NCI-H146 treated with DMSO at 0.1 percent for 48 hours (cell line): ENCODE data around the gene TNFRSF12A.

ENCODE experiments used
- DNase-seq: peaks from one replicate; lab custom pipeline; 2025; ENCODE audit not compliant: unreplicated experiment; lab: John Stamatoyannopoulos, UW

Gene TNFRSF12A

DNA sequence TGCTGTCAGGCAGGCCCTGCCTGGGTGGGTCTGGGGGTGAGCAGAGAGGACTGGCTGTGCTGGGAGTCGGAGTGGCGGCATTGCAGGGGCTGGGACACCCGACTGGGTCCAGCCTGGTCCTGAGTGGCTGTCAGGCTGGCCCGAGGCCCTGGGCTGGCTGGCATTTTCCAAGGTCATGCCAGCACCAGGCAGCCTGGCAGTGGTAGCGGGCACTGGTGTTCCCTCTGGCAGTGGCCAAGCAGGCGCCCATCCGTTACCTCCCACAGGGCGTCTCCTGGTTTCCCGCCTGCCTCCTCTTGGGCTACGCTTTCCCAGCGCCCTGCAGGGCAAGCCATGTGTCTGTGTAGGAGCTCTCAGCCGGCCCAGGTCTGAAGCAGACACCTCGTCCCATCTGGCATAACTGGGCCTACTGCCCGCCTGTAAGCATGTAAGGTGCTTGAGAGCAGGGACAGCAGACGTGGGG, 34.2 kb upstream of the TNFRSF12A start:
- DNase-seq: no peak

DNA sequence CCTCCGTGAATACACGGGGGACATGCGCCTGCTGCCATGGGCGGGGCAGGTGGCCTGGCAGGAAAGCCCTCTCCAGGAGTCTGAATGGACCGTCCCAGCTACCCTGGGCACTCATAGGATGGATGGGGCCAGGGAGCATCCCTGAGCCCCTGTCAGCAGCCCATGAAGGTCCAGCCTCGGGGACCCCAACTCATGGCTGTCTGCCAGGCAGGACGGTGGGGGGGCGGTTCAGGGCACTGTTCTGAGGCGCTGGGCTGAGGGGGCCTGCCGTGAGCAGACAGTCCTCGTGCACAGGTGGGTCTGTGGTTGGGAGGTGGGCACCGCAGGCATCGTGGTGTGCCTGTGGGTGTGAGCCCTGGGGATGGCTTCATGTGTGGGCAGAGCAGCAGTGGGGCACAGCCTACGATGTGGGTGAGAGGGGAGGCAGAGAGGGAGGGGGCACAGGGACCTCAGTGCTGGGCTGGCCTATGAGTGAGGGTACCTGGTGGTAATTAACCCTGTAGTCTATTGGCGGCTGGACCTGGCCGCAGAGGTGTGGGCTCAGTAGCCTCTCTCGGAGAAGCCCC, 33.5 kb upstream of the TNFRSF12A start:
- DNase-seq: no peak

DNA sequence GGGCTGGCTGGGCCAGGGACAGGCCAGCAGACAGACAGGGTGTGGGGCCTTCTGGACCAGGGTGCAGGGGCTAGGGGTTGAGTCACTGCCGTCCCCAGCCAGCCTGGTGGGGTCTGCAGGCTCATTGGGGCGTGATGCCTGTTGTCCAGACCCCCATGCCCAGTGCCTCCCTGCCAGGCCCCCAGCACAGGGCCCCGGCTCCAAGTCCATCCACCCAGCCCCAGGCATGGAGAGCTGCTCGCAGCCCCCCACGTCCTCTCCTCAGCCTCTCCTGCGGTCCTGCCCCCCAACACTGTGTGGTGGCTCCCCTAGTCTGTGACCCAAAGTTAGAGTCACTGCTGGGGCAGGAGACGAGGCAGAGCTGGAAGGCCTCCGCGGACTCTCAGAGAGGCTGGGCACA, 32.9 kb upstream of the TNFRSF12A start:
- DNase-seq: no peak

DNA sequence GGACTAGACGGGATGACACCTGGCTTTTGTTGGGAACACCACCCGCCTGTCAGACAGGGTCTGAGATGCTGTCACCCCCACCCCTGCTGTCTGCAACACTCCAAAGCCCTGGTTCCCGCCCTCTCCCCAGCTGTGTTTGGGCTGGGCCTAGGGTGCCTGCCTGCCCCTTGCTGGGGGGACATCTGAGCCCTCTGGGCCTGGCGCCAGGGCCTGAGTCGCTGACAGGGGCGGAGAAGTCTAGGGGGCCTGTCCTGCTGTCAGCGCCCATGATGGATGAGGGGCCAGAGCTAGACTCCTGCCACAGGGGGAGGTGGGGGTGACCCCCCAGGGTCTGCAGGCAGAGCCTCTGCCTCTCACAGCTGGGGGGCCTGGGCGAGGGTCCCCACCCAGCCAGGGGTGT, 32.3 kb upstream of the TNFRSF12A start:
- no peak for DNase-seq

DNA sequence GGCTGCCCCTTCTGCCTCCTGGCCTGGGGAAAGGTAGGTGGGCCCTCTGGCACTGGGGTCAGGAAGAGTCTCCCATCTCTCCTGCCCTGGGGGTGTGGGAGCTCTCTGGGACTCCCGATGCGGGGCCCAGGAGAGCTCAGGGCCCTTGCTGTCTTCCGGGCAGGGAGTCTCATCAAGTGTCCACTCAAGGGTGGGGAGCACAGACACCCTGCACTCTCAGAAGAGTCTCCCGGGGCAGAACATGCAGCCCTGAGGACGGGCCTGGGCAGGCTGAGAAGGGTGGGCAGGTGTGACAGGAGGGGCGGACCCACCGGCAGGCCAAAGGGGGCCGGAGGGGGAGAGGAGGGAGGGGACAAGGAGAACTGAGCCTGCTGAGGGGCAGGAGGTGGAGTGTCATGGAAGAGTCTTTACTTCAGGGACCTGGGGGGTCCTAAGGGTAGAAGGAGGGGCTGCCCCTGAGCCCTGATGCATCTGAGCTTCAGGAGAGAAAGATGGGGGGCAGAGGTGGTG, 31.5 kb upstream of the TNFRSF12A start:
- DNase-seq: no peak

DNA sequence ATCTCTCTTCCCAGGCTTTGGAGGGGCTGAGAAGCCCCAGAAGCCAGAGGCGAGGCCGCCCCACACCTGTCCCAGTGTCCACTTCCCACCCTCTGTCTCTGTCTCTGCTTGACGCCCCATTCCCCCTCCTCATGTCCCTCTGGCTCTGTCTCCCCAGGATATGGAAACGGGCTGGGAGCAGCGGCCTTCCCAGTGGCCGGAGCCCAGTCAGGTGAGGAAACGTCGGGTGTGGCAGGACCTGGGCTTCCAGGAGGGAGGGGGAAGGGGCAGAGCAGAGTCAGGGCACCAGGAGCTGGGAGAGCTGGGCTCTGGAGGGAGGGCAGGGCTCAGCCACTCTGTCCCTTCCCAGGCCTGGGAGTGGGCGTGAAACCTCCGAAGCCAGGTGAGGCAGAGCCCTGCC, 29.3 kb upstream of the TNFRSF12A start:
- DNase-seq: no peak

DNA sequence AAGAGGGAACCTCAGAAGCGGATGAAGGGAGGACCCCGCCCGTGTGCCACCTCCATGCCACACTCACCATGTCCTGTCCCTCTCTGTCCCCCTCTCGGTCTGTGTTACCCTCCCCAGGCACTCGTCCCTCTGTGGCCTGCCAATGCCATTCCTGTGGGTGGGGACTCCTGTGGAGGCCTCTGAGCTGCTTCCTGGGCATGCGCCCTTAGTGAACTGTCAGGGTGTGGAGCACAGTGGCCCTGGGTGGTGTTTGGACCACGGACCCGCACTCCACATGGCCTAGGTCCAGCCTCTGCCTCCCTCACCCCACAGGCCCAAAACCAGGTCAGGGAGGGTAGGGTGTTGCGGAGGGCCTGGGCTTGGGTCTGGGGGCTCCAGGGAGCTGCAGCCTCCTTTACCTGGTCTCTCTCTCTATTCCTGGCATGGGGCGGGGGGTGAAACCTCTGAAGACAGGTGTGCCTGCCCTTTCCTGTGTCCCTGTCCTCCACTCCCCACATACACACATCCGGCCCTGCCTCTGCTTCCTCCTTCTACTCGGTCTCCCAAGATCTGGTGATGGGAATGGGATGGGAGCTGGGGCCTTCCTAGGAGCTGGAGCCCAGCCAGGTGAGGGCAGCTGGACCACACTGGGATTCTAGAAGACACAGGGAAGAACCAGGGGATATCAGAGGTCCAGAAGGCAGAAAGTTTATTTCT, 28.5 kb upstream of the TNFRSF12A start:
- DNase-seq: no peak

DNA sequence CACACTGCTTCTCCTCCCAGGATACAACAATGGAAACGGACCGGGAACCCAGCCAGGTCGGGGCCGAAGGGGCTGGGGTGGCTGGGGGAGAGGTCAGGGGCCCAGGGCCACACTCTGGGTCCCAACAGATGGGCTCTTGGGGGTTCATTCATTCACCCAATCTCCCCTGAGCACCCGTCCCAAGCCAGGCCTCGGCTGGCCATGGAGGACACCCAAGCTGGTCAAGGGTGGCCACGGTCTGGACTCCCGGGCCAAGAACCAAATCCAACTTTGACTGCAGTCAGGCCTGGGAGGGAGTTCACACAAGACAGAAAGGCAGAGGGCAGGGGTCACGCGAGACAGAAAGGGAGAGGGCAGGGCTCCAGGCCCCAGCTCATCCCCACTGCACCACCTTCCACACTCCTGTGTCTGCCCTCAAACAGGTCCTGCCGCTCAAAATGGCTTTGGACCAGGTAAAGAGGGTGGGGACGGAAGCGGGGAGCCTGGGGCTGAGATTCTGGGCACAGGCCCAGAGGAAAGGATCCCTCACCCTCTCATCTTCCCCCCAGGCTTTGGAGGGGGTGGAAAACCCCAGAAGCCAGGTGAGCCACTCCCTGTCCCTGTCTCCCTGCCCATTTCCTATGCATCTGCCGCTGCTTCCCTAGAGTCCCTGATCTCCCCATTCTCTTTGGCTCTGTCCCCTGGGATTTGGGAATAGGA, 27.6 kb upstream of the TNFRSF12A start:
- DNase-seq: no peak

DNA sequence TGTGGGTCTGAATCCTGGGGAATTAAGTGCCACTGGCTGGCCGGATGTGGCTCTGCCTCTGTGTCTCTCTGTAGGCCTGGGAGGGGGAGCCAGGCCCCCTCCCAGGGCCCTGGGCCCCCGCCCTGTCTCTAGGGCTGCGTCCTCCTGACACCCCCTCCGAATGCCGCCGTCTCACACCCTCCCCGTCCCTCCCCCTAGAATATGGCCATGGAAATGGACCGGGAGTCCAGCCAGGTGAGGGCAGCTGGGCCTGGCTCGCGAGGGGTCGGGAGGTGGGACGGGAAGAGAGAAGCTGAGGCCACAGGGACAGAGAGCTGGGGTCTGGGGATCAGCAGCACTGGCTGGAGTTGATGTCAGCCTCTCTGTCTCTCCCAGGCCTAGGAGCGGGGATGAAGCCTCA, 23.9 kb upstream of the TNFRSF12A start:
- DNase-seq: no peak

DNA sequence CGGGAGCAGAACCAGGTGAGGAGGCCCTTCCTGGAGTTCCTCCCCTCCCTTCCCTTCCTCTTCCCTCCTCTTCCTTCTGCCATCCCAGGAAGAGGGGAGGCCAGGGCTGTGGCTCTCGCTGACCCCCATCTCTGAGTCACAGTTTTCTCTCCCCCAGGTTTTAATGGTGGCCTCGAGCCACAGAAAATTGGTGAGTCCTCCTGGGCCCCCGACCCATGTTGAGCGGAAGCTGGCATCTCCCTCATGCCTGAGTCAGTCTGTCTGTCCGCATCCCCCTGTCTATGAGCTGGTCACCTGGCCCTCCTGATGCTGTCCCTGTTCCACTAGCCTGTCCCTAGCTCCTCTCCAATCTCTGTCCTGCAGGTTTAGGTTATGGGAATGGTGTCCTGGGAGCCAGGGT, 20.2 kb upstream of the TNFRSF12A start:
- DNase-seq: no peak

DNA sequence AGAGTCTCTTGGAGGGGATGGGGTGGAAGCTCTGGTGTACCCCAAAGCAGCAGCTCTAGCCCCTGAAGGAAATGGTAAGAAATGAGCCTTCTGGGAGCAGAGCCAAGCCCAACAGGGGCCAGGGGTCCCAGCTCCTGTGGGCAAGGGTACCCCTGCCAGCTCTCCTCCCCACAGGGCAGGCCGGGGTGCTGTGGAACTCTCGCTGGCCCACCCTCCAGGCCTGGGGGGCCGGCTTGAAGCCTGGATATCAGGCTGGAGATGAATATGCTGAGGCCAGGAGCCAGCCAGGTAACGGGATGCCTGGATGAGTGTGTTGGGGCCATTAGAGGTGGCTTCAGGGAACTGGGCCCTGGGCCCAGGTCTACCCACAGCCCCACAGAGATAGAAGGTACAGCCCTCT, 19.6 kb upstream of the TNFRSF12A start:
- DNase-seq: no peak

DNA sequence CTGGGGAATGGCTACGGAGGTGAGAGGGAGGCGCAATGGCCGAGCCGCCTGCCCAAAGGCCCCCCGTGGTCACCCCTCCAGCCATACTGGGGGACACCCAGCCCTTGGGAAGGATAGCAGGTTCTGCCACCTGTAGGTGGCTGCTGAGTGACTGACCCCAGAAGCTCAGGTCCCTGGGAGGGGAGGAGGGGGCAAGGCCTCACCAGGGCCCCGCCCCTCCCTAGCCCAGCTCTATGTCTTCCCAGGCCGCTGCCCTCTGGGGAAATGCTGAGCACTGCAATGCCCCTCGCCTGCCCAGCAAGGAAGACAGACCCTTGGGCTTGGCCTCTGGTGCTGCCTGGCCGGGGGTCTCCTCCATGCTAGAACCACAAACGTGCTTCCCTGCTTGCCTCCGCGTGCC, 18.9 kb upstream of the TNFRSF12A start:
- DNase-seq: no peak

DNA sequence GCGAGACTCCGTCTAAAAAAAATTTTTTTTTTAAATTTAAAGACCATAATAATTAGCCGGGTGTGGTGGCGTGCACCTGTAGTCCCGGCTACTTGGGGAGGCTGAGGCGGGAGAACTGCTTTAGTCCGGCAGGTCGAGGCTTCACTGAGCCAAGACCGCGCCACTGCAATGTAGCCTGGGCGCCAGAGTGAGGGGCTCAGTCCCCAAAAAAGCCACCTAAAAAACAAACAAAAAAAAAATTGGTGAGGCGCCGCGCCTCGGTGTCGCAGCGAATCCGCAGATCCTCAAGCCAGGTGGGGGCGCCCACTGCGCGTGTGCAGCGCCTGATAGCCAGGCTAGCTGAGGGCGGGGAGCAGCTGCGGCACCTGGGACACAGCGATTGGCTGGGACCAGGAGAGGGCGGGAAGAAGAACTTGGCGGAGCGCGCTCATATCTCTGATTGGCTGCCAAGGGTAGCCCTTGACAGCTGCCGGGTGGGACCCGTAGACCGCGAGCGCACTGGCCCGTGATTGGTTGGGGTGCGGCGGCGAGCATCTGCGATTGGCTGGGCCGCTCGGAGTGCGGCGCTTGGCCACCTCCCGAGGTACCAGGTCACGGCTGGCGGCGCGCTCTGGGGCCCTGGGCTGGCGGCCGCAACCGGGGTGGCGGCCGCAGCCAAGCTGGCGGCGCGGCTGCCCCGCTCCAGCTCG, 16.4 kb upstream of the TNFRSF12A start:
- peak; percentile 97 for DNase-seq

DNA sequence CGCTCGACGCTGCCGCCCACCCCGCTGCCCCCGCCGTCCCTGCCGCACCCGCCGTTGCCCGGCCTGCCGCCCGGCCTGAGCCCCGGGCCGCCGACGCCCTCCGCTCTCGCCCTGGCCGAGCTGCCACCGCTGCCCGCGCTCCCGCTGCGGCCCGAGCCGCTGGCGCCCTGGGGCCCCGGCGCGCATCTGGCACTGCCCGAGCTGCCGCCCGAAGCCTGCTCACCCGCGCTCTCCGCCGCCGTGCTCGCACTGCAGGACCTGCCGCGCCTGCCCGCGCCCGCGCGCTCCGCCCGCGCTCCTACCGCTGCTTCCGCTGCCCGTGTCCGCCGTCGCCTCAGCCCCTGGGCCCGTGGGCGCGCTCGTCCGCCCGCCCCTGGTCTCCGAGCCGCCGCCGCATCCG, 15.8 kb upstream of the TNFRSF12A start:
- peak; percentile 48 for DNase-seq

DNA sequence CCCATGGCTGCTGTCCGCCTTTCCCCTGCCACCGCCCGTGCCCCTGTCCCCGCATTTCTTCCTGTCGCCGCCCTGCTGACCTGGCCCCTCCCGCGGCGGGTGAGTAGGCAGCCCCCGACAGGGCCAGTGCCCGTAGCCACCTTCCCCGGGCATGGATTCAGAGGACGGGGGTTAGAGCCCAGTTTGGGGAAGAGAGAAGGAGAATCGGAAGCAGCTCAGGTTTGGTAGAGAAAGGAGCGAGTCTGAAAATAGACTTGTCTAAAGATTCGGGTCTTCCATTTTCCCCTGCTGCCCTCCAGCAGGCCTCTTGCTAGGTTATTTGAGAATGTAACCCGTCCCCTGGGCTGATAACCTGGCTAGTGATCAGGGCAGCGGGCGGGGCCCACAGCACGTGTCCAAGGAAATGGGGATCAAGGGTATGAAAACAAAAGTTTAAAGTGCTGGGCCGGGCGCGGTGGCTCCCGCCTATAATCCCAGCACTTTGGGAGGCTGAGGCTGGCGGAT, 15.3 kb upstream of the TNFRSF12A start:
- peak; percentile 43 for DNase-seq

DNA sequence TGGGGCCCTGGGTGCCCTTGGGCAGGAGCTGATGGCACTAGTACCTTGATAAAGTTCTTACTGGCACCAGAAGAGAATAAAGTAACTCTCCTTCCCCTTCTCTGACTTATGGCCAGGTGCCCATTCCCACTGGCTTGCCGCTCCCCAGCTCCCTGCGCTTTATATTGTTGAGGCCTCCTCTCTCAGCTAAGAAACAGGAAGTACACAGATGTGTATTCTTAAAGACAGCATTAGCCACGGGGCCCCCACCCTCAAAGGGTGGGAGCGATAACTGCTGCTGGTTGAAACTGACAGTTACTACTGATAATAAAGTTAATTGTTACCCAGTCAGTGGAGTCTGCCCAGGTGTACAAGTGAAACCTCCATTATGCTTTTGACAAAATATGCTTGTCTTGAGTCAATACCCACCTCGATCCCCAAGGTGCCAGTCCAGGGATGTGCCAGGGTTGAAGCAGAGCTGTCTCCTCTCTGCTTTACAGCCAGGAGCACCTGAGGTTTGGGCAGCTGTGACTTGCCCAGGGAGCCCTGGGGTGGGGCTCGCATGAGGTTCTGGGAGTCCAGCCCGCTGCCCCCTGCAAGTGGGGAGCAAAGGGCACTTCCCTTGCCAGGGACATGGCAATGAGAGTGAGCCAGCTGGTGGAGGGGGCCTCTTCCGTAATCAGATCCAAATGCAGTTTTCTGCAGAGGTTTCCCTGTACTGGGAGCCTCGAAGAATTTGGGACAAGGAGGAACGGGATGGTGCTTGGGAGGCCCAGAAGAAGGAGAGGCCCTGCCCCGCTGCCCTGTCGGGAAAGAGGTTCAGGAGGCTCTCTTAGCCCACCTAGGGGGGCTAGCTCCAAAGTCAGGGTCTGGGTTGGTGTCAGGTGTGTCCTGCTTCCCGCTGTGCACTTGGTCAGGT, 12.9 kb upstream of the TNFRSF12A start:
- DNase-seq: no peak

DNA sequence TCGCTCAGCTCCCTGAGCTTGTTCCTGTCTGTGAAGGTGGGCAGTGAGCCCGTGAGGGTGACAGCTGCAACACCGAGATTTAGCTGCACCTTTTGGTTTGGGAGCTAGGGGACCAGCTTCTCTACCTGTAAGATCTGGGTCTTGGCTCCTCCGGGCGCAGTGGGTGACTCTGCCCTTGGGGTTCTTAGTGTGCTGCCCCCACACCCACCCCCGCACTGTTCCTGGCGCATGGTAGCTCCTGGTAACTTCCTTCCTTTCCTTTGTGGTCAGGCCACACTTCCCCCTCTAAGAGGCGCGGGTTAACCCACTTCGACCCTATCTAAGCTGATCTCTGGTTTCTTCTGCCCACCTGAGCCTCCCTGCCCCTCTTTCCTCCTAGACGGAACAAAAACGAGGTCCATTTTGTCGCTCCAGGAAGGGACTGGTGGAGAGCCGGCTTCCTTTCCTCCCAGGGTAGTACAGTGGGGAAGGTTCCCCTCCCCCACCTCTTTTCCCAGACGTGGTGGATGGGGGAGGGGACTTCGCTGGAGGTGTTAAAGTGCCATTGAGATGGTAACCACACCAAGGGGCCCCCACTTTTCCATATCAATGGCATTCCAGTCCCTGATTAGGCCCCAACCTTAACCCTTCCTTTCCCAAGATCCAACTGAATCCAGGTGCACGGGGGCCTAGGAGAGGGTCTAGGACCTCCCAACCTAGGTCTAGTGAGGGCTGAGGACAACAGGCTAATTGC, 12.0 kb upstream of the TNFRSF12A start:
- no peak for DNase-seq

DNA sequence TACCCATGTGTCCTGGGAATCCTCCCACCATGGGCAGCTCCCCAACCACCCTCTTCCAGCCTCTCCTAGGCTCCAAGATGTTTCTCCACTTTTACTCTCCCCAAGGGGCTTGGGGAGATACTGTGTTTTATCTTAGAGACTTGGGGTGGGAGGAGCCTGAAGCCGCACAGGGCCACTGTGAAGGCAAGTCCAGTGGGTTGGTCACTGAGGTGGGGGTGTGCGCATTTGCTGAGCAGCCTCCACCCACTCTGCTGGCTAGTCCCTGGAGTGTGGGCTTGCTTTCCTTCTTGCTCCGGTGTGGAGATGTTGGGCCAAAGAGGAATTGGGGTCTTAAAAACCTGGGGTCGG, 11.5 kb upstream of the TNFRSF12A start:
- DNase-seq: no peak

DNA sequence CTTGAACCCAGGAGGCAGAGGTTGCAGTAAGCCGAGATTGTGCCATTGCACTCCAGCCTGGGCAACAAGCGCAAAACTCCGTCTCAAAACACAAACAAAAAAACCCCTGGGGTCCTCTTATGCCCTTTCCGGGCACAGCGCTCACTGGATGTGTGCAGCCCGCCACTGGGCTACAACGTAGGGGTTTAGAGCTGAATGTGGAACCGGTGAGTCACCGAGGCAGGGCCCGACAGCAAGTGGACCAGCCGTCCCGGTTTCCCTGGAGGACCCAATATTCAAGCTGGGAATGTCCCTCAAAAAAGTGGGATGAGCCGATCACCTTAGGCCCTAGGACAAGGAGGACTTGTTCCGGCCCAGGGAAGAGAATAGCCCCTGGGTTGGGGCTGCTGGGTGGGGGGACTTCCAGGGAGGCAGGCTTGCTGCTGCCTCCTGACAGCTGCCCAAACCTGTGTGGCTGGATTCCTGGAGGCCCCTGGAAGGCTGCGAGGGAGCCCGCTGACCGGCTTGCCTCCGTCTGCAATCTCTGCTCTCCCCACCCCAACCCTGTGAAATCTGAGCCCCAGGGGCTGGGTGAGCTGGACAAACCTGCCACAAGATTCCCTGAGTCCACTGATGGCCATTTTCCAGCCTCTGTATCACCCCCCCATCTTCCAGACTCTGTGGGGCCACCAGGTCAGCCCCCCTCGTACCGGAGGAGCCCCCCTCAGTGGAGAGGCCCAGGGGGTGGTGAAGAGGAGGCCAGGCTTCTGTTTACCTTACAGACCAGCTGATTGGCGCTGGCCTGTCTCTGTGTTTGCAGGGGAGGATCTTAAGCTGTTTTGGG, 10.4 kb upstream of the TNFRSF12A start:
- DNase-seq: no peak
